ENCODE measurements around the gene LUC7L.

Gene LUC7L

GRCh38 chr16:142405-142967, 86.8 kb downstream of the LUC7L start:
- DNase-seq (ENCODE audit: low spot score): no peak

- no peak for DNase-seq (ENCODE audit: low spot score)
These were observed 88.9 kb downstream of the LUC7L start for GRCh38 chr16:140175-140857.
